H9 (cell line): ENCODE data around the gene MBTD1. TPM values are rescaled to one million over a fixed set of nuclear protein-coding genes. Genes with fewer than 3 reads are reported as not detected.
"Not testable (repeated sequence)": the region's sequence is repeated elsewhere in the genome, so short reads cannot be mapped to it uniquely, and the experiment has no call there.

Experiments used
- DNase-seq: peaks from one replicate; pipeline ENCODE4 v3.0.0-alpha.2; 2017
- H2AFZ ChIP-seq: one replicate; pipeline ENCODE4 v1.6.1; 2013; ENCODE audit warnings: mild to moderate bottlenecking, low read length, control low read depth, moderate library complexity
- H2AK5ac ChIP-seq: 2 replicates; pipeline ENCODE4 v1.6.1; 2013; ENCODE audit warnings: low read length, control low read depth, mixed read lengths; ENCODE audit not compliant: insufficient read length
- H2BK120ac ChIP-seq: one replicate; pipeline ENCODE4 v1.6.1; 2013; ENCODE audit warnings: low read depth, mild to moderate bottlenecking, low read length, control low read depth, inconsistent platforms; ENCODE audit not compliant: poor library complexity, severe bottlenecking
- H2BK12ac ChIP-seq: 2 replicates; pipeline ENCODE4 v1.6.1; 2013; ENCODE audit warnings: low read length, control low read depth, mixed read lengths, low read depth; ENCODE audit not compliant: insufficient read length
- H2BK15ac ChIP-seq: 2 replicates; pipeline ENCODE4 v1.6.1; 2013; ENCODE audit warnings: low read depth, low read length, control low read depth
- H2BK20ac ChIP-seq: one replicate; pipeline ENCODE4 v1.6.1; 2013; ENCODE audit warnings: low read depth, mild to moderate bottlenecking, low read length, control low read depth, inconsistent platforms; ENCODE audit not compliant: poor library complexity, severe bottlenecking
- H2BK5ac ChIP-seq: 2 replicates; pipeline ENCODE4 v1.6.1; 2013; ENCODE audit warnings: low read length, control low read depth, mixed read lengths; ENCODE audit not compliant: insufficient read length
- H3K14ac ChIP-seq: 2 replicates; pipeline ENCODE4 v1.6.1; 2013; ENCODE audit warnings: low read length, control low read depth; ENCODE audit not compliant: insufficient read depth
- H3K18ac ChIP-seq: 2 replicates; pipeline ENCODE4 v1.6.1; 2013; ENCODE audit warnings: low read depth, mild to moderate bottlenecking, mixed read lengths, low read length, control low read depth; ENCODE audit not compliant: insufficient read length
- H3K23ac ChIP-seq: 2 replicates; pipeline ENCODE4 v1.6.1; 2013; ENCODE audit warnings: low read length, control low read depth, mixed read lengths, low read depth; ENCODE audit not compliant: insufficient read length
- H3K23me2 ChIP-seq: 2 replicates; pipeline ENCODE4 v1.6.1; 2013; ENCODE audit warnings: low read depth, mild to moderate bottlenecking, mixed read lengths, low read length, control low read depth; ENCODE audit not compliant: insufficient read length, poor library complexity, severe bottlenecking
- H3K27ac ChIP-seq: 2 replicates; pipeline ENCODE4 v1.5.1; 2013; ENCODE audit warnings: low read length, control low read depth, mixed read lengths, low read depth; ENCODE audit not compliant: insufficient read length
- H3K27me3 ChIP-seq: 2 replicates; pipeline ENCODE4 v1.6.1; 2013; ENCODE audit warnings: low read length, control low read depth, inconsistent platforms; ENCODE audit not compliant: insufficient read depth
- H3K4ac ChIP-seq: 2 replicates; pipeline ENCODE4 v1.6.1; 2013; ENCODE audit warnings: low read depth, mild to moderate bottlenecking, control low read depth, inconsistent platforms, low read length, moderate library complexity
- H3K4me1 ChIP-seq: 2 replicates; pipeline ENCODE4 v1.6.1; 2013; ENCODE audit warnings: low read length, control low read depth, inconsistent platforms; ENCODE audit not compliant: insufficient read depth
- H3K4me2 ChIP-seq: 2 replicates; pipeline ENCODE4 v1.6.1; 2013; ENCODE audit warnings: low read length, control low read depth, mixed read lengths; ENCODE audit not compliant: insufficient read length, insufficient read depth
- H3K56ac ChIP-seq: 2 replicates; pipeline ENCODE4 v1.6.1; 2013; ENCODE audit warnings: low read depth, mild to moderate bottlenecking, mixed read lengths, low read length, control low read depth; ENCODE audit not compliant: insufficient read length
- H3K79me1 ChIP-seq: 2 replicates; pipeline ENCODE4 v1.6.1; 2013; ENCODE audit warnings: low read depth, mild to moderate bottlenecking, moderate library complexity, low read length, control low read depth, inconsistent platforms; ENCODE audit not compliant: insufficient read depth, poor library complexity, severe bottlenecking
- H3K79me2 ChIP-seq: 2 replicates; pipeline ENCODE4 v1.6.1; 2013; ENCODE audit warnings: low read length, control low read depth, inconsistent platforms; ENCODE audit not compliant: insufficient read depth
- H3K9ac ChIP-seq: 2 replicates; pipeline ENCODE4 v1.6.1; 2013; ENCODE audit warnings: low read length, control low read depth, mixed read lengths; ENCODE audit not compliant: insufficient read length; ENCODE audit errors: extremely low read depth
- H3K9me3 ChIP-seq: one replicate; pipeline ENCODE4 v1.6.1; 2013; ENCODE audit warnings: low read depth, low read length, inconsistent platforms; ENCODE audit not compliant: control insufficient read depth
- H3T11ph ChIP-seq: one replicate; pipeline ENCODE4 v1.6.1; 2013; ENCODE audit warnings: mild to moderate bottlenecking, low read length, control low read depth, inconsistent platforms
- H4K20me1 ChIP-seq: one replicate; pipeline ENCODE4 v1.6.1; 2013; ENCODE audit not compliant: control insufficient read depth, insufficient read length, insufficient read depth
- H4K5ac ChIP-seq: 2 replicates; pipeline ENCODE4 v1.6.1; 2013; ENCODE audit warnings: low read depth, mild to moderate bottlenecking, mixed read lengths, low read length, control low read depth; ENCODE audit not compliant: insufficient read length
- H4K8ac ChIP-seq: replicated peaks from 2 replicates; pipeline ENCODE4 v1.6.1; 2013; ENCODE audit warnings: low read length, control low read depth, mixed read lengths, low read depth; ENCODE audit not compliant: insufficient read length
- H4K91ac ChIP-seq: 2 replicates; pipeline ENCODE4 v1.6.1; 2013; ENCODE audit warnings: low read depth, mild to moderate bottlenecking, moderate library complexity, mixed read lengths, low read length, control low read depth; ENCODE audit not compliant: insufficient read length
- H3K27ac Mint-ChIP-seq, 3 experiments: 2 replicates in 2 of 3; 3 replicates in 1 of 3; pipeline ENCODE4 v1.8.0; 2020 to 2021; ENCODE audit warnings: mixed read lengths in 3 of 3, mild to moderate bottlenecking in 1 of 3, moderate library complexity in 1 of 3
- H3K27me3 Mint-ChIP-seq: 2 replicates; pipeline ENCODE4 v1.8.0; 2021; ENCODE audit warnings: low read depth, mild to moderate bottlenecking, moderate library complexity, mixed read lengths
- H3K36me3 Mint-ChIP-seq, 3 experiments: 2 replicates in 2 of 3; 3 replicates in 1 of 3; pipeline ENCODE4 v1.8.0; 2020 to 2021; ENCODE audit warnings: low read depth in 3 of 3, mixed read lengths in 3 of 3; ENCODE audit not compliant: insufficient read depth in 1 of 3
- H3K4me1 Mint-ChIP-seq, 2 experiments: 2 replicates each; pipeline ENCODE4 v1.8.0; 2020; ENCODE audit warnings: mixed read lengths in 2 of 2
- H3K4me3 Mint-ChIP-seq, 2 experiments: 2 replicates in 1 of 2; 3 replicates in 1 of 2; pipeline ENCODE4 v1.8.0; 2020 to 2021; ENCODE audit warnings: mild to moderate bottlenecking in 2 of 2, mixed read lengths in 2 of 2, moderate library complexity in 1 of 2
- H3K9me3 Mint-ChIP-seq, 2 experiments: 2 replicates in 1 of 2; 3 replicates in 1 of 2; pipeline ENCODE4 v1.8.0; 2020; ENCODE audit warnings: mild to moderate bottlenecking in 2 of 2, mixed read lengths in 2 of 2, moderate library complexity in 1 of 2
- WGBS: extraction: QIAGEN DNeasy Blood & Tissue Kit; methylation state at CpG from one replicate; pipeline ENCODE4 v1.1.7; 2013; ENCODE audit warnings: missing lambda C conversion rate, low lambda C conversion rate, mixed read lengths; ENCODE audit not compliant: insufficient read length; ENCODE audit errors: extremely low coverage; 5-methylcytosine and 5-hydroxymethylcytosine counted together
- total RNA-seq: library from RNA; stranded (reverse); gene quantifications from 2 replicates; pipeline ENCODE4 v1.2.1, GENCODE V29; 2021
- TF ChIP-seq, protein P1 (sequence below): fragments of 200-600 bp; sonication (generic); conservative IDR thresholded peaks from 3 replicates; pipeline ENCODE4 v1.8.0; 2021; ENCODE audit warnings: antibody characterized with exemption, mild to moderate bottlenecking

Gene MBTD1
- total RNA-seq, 1 experiment from 2014 or later = 49.6 TPM

DNA sequence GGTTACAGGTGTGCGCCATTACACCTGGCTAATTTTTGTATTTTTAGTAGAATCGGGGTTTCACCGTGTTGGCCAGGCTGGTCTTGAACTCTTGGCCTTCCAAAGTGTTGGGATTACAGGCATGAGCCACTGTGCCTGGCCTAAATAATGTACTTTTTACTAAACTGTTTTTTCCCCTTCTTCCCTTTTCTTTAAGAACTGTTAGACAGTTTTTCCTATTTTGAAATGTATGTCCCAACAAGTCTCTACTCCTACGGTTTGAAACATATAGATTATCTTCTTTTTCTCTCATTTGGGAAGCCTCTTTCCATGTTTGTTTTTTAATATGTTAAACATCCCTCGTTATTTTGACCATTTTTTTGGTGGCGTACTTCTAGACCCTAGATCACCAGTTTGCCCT, 10.1 kb upstream of the MBTD1 start:
- no peak overlapping the region for H4K5ac ChIP-seq
- no peak overlapping the region for H2BK12ac ChIP-seq
- H3K27me3 ChIP-seq = no peaks in the 10 kb centered on the region
- H3T11ph ChIP-seq = no peak overlapping the region
- Mint-ChIP-seq H3K4me3 (no peak overlapping the region), H3K4me1 (no peaks in the 10 kb centered on the region), H3K9me3 (no peaks in the 10 kb centered on the region), H3K27ac (peak overlapping the region in 1 of 3 experiments; percentile 33; a peak in 1 of 7 replicates), H3K36me3 (peaks cover 36 to 93% (median 80%) of the 10 kb centered on the region in 3 experiments; a peak in 6 of 7 replicates), H3K27me3 (no peaks in the 10 kb centered on the region)
- no peak overlapping the region for H3K18ac ChIP-seq
- H3K79me2 ChIP-seq = peaks cover 9% of the 10 kb centered on the region; the same call in 1 of the 2 replicates
- H3K14ac ChIP-seq = no peak overlapping the region
- no peak overlapping the region for H2BK5ac ChIP-seq
- DNase-seq = no peak
- H2AFZ ChIP-seq = no peak overlapping the region
- H3K23me2 ChIP-seq = no peaks in the 10 kb centered on the region
- H4K91ac ChIP-seq = no peak overlapping the region
- H3K79me1 ChIP-seq = no peaks in the 10 kb centered on the region
- H4K20me1 ChIP-seq = no peaks in the 10 kb centered on the region
- H4K8ac ChIP-seq = no peak overlapping the region
- H3K9ac ChIP-seq = no peak overlapping the region
- H3K9me3 ChIP-seq = no peaks in the 10 kb centered on the region
- no peak overlapping the region for H2BK120ac ChIP-seq
- TF ChIP-seq, protein P1, sequence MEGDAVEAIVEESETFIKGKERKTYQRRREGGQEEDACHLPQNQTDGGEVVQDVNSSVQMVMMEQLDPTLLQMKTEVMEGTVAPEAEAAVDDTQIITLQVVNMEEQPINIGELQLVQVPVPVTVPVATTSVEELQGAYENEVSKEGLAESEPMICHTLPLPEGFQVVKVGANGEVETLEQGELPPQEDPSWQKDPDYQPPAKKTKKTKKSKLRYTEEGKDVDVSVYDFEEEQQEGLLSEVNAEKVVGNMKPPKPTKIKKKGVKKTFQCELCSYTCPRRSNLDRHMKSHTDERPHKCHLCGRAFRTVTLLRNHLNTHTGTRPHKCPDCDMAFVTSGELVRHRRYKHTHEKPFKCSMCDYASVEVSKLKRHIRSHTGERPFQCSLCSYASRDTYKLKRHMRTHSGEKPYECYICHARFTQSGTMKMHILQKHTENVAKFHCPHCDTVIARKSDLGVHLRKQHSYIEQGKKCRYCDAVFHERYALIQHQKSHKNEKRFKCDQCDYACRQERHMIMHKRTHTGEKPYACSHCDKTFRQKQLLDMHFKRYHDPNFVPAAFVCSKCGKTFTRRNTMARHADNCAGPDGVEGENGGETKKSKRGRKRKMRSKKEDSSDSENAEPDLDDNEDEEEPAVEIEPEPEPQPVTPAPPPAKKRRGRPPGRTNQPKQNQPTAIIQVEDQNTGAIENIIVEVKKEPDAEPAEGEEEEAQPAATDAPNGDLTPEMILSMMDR = no peak
- no peak overlapping the region for H2BK15ac ChIP-seq
- no peak overlapping the region for H3K56ac ChIP-seq
- H2AK5ac ChIP-seq = no peak overlapping the region
- H3K23ac ChIP-seq = no peak overlapping the region
- no peak overlapping the region for H2BK20ac ChIP-seq
- no peak overlapping the region for H3K4me2 ChIP-seq
- no peaks in the 10 kb centered on the region for H3K4me1 ChIP-seq
- H3K4ac ChIP-seq = no peak overlapping the region
- no peak overlapping the region for H3K27ac ChIP-seq
- WGBS = no CpG with 5 or more reads among the region's 6 CpGs

DNA sequence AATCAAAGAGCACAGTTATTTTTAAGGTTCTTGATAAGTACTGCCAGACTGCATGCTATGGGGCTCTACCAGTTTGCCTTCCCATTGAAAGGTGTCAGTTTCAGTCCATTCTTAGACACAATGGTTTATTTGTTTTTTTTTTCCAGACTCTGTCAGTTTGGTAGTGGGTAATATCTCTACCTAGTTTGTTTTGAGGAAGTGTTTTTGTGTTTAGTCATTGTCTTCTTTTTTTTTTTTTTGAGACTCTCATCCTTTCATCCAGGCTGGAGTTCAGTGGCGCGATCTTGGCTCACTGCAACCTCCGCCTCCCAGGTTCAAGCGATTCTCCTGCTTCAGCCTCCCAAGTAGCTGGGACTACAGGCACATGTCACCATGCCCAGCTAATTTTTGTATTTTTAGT, 4.6 kb upstream of the MBTD1 start:
- H3K9ac ChIP-seq, H3K23ac ChIP-seq, DNase-seq, H3K79me1 ChIP-seq, H3K4me1 ChIP-seq, H3K9me3 Mint-ChIP-seq, H2BK12ac ChIP-seq, H3T11ph ChIP-seq, H4K5ac ChIP-seq, H2BK15ac ChIP-seq, H3K9me3 ChIP-seq, H3K4ac ChIP-seq, H4K8ac ChIP-seq, H3K4me2 ChIP-seq, H4K20me1 ChIP-seq, H3K14ac ChIP-seq, H2BK5ac ChIP-seq, H2AK5ac ChIP-seq, H3K4me3 Mint-ChIP-seq, H2AFZ ChIP-seq, H2BK20ac ChIP-seq, H3K27me3 ChIP-seq, H3K27me3 Mint-ChIP-seq, H3K27ac ChIP-seq, H3K56ac ChIP-seq, H2BK120ac ChIP-seq, H4K91ac ChIP-seq, H3K27ac Mint-ChIP-seq, H3K18ac ChIP-seq, H3K23me2 ChIP-seq: not testable (repeated sequence)
- peaks cover 16% of the 10 kb centered on the region in 2 experiments for H3K4me1 Mint-ChIP-seq
- WGBS = no CpG with 5 or more reads among the region's 4 CpGs
- H3K36me3 Mint-ChIP-seq = peaks cover 33 to 74% (median 69%) of the 10 kb centered on the region in 3 experiments; a peak in 6 of 7 replicates
- H3K79me2 ChIP-seq = peaks cover 24% of the 10 kb centered on the region; the same call in 1 of the 2 replicates
